GM19467 (cell line): Measurements from ENCODE around the gene LOXHD1.

Experiments used
- ATAC-seq: cut with Tn5 transposase; IDR thresholded peaks from one replicate; pipeline ENCODE4 v1.9.1; 2021; ENCODE audit warnings: mild to moderate bottlenecking, moderate library complexity; ENCODE audit not compliant: unreplicated experiment

The LOXHD1 gene

GRCh38 chr18:46581648-46582047 lies 75.4 kb downstream of the LOXHD1 start:
- no peak for ATAC-seq

GRCh38 chr18:46578987-46579386 lies 78.0 kb downstream of the LOXHD1 start:
- no peak for ATAC-seq

- ATAC-seq = no peak
Measured at GRCh38 chr18:46577546-46577945, 79.5 kb downstream of the LOXHD1 start.

- no peak for ATAC-seq
Measured at GRCh38 chr18:46575851-46576250, 81.2 kb downstream of the LOXHD1 start.

- no peak for ATAC-seq
Measured at GRCh38 chr18:46574743-46575115, 82.3 kb downstream of the LOXHD1 start.

GRCh38 chr18:46574000-46574742 lies 82.8 kb downstream of the LOXHD1 start:
- ATAC-seq = no peak

- ATAC-seq = no peak
Measured at GRCh38 chr18:46573156-46573555, 83.9 kb downstream of the LOXHD1 start.

- no peak for ATAC-seq
Measured at GRCh38 chr18:46571756-46572155, 85.3 kb downstream of the LOXHD1 start.

GRCh38 chr18:46570666-46571065 lies 86.4 kb downstream of the LOXHD1 start:
- no peak for ATAC-seq

- ATAC-seq = no peak
Measured at GRCh38 chr18:46570134-46570533, 86.9 kb downstream of the LOXHD1 start.

GRCh38 chr18:46569211-46569610 lies 87.8 kb downstream of the LOXHD1 start:
- ATAC-seq = no peak

GRCh38 chr18:46567196-46567595 lies 89.8 kb downstream of the LOXHD1 start:
- no peak for ATAC-seq

GRCh38 chr18:46566111-46566510 lies 90.9 kb downstream of the LOXHD1 start:
- no peak for ATAC-seq

GRCh38 chr18:46565256-46565655 lies 91.8 kb downstream of the LOXHD1 start:
- no peak for ATAC-seq

GRCh38 chr18:46563317-46563716 lies 93.7 kb downstream of the LOXHD1 start:
- no peak for ATAC-seq

- no peak for ATAC-seq
Measured at GRCh38 chr18:46562674-46563192, 94.3 kb downstream of the LOXHD1 start.

GRCh38 chr18:46560671-46561045 lies 96.4 kb downstream of the LOXHD1 start:
- ATAC-seq = no peak

GRCh38 chr18:46559946-46560670 lies 96.9 kb downstream of the LOXHD1 start:
- no peak for ATAC-seq

- ATAC-seq = no peak
Measured at GRCh38 chr18:46559296-46559695, 97.7 kb downstream of the LOXHD1 start.

GRCh38 chr18:46556590-46557206 lies 100.3 kb downstream of the LOXHD1 start:
- no peak for ATAC-seq

GRCh38 chr18:46555724-46556123 lies 101.3 kb downstream of the LOXHD1 start:
- no peak for ATAC-seq

- no peak for ATAC-seq
Measured at GRCh38 chr18:46555213-46555612, 101.8 kb downstream of the LOXHD1 start.
